IMR-90 (cell line): Measurements from ENCODE around the gene PCBP3. TPM values are rescaled to one million over a fixed set of nuclear protein-coding genes. Genes with fewer than 3 reads are reported as not detected.

ENCODE experiments used
- ATAC-seq: fragments of 200-7000 bp; cut with Tn5 transposase; 2 replicates; pipeline ENCODE4 v1.9.1; 2020; ENCODE audit warnings: low read depth, mild to moderate bottlenecking, moderate library complexity
- BruUV-seq: library from RNA; stranded (reverse); fragments of 400-500 nt; replicated peaks from 2 replicates; lab custom pipeline; 2021; lab: Mats Ljungman, UMichigan
- CTCF ChIA-PET: fragments of 300-600 bp; formaldehyde crosslinking; extraction: SDS; loops from one replicate; lab custom pipeline; 2021; ENCODE audit warnings: antibody characterized with exemption; lab: Yijun Ruan, JAX
- POLR2A ChIA-PET: fragments of 300-600 bp; sonication (Branson Sonifier 250); formaldehyde crosslinking; loops from one replicate; lab custom pipeline; 2022; ENCODE audit warnings: antibody characterized with exemption; ENCODE audit not compliant: unreplicated experiment; lab: Charles Lee
- DNase-seq: peaks from one replicate; pipeline ENCODE4 v3.0.0; 2013
- H2AFZ ChIP-seq: replicated peaks from 2 replicates; pipeline ENCODE3; 2013; ENCODE audit warnings: low read length, mild to moderate bottlenecking; ENCODE audit not compliant: poor library complexity
- H2AK5ac ChIP-seq: 2 replicates; pipeline ENCODE4 v1.6.1; 2013; ENCODE audit warnings: low read depth, low read length, inconsistent platforms
- H2AK9ac ChIP-seq: replicated peaks from 2 replicates; pipeline ENCODE3; 2013; ENCODE audit warnings: mild to moderate bottlenecking, low read depth, low read length, moderate library complexity; ENCODE audit not compliant: poor library complexity
- H2BK120ac ChIP-seq: 2 replicates; pipeline ENCODE4 v1.6.1; 2013; ENCODE audit warnings: low read depth, low read length, inconsistent platforms
- H2BK15ac ChIP-seq: 3 replicates; pipeline ENCODE4 v1.6.1; 2013; ENCODE audit warnings: low read depth, low read length, inconsistent platforms
- H2BK20ac ChIP-seq: 2 replicates; pipeline ENCODE4 v1.6.1; 2013; ENCODE audit warnings: low read depth, mild to moderate bottlenecking, inconsistent platforms, low read length, moderate library complexity
- H2BK5ac ChIP-seq: 2 replicates; pipeline ENCODE4 v1.6.1; 2013; ENCODE audit warnings: mild to moderate bottlenecking, low read depth, low read length, inconsistent platforms; ENCODE audit not compliant: poor library complexity, severe bottlenecking
- H3K14ac ChIP-seq: replicated peaks from 2 replicates; pipeline ENCODE4 v1.6.1; 2013; ENCODE audit warnings: low read depth, low read length, inconsistent platforms
- H3K18ac ChIP-seq: 2 replicates; pipeline ENCODE4 v1.6.1; 2013; ENCODE audit warnings: low read depth, low read length, control low read depth
- H3K23ac ChIP-seq: 2 replicates; pipeline ENCODE4 v1.6.1; 2013; ENCODE audit warnings: low read depth, low read length, inconsistent platforms
- H3K27ac ChIP-seq: 2 replicates; pipeline ENCODE4 v1.5.1; 2013; ENCODE audit warnings: mild to moderate bottlenecking, control low read depth, low read length; ENCODE audit not compliant: insufficient read depth
- H3K27me3 ChIP-seq: 2 replicates; pipeline ENCODE4 v1.6.1; 2013; ENCODE audit warnings: low read length; ENCODE audit not compliant: control insufficient read depth, insufficient read depth
- H3K36me3 ChIP-seq: 2 replicates; pipeline ENCODE4 v1.6.1; 2013; ENCODE audit warnings: low read length, mixed read lengths; ENCODE audit not compliant: control insufficient read depth, insufficient read depth
- H3K4ac ChIP-seq: 2 replicates; pipeline ENCODE4 v1.6.1; 2013; ENCODE audit warnings: low read depth, low read length, inconsistent platforms
- H3K4me1 ChIP-seq: 2 replicates; pipeline ENCODE4 v1.6.1; 2013; ENCODE audit warnings: low read length, mixed read lengths; ENCODE audit not compliant: control insufficient read depth, insufficient read depth
- H3K4me2 ChIP-seq: 2 replicates; pipeline ENCODE4 v1.6.1; 2013; ENCODE audit warnings: low read depth, mild to moderate bottlenecking, control low read depth, low read length, moderate library complexity
- H3K4me3 ChIP-seq: 2 replicates; pipeline ENCODE4 v1.5.1; 2013; ENCODE audit warnings: low read depth, mild to moderate bottlenecking, control low read depth, low read length, moderate library complexity; ENCODE audit not compliant: insufficient read depth
- H3K56ac ChIP-seq: 2 replicates; pipeline ENCODE4 v1.6.1; 2013; ENCODE audit warnings: low read length, inconsistent platforms; ENCODE audit not compliant: insufficient read depth; ENCODE audit errors: extremely low read depth
- H3K79me1 ChIP-seq, 2 experiments: 2 replicates each; pipeline ENCODE4 v1.6.1; 2013; ENCODE audit warnings: low read length in 2 of 2, inconsistent platforms in 1 of 2, low read depth in 1 of 2
- H3K9ac ChIP-seq: 2 replicates; pipeline ENCODE4 v1.6.1; 2013; ENCODE audit warnings: low read depth, low read length, control low read depth
- H3K9me1 ChIP-seq: 2 replicates; pipeline ENCODE4 v1.6.1; 2013; ENCODE audit warnings: low read length, inconsistent platforms; ENCODE audit not compliant: insufficient read depth
- H3K9me3 ChIP-seq: 2 replicates; pipeline ENCODE4 v1.6.1; 2013; ENCODE audit warnings: low read length; ENCODE audit not compliant: control insufficient read depth, insufficient read depth
- H4K20me1 ChIP-seq: 2 replicates; pipeline ENCODE4 v1.6.1; 2013; ENCODE audit warnings: low read length, inconsistent platforms; ENCODE audit not compliant: insufficient read depth
- H4K5ac ChIP-seq: 2 replicates; pipeline ENCODE4 v1.6.1; 2013; ENCODE audit warnings: mild to moderate bottlenecking, low read depth, low read length, control low read depth
- H4K8ac ChIP-seq, 2 experiments: 2 replicates each; pipeline ENCODE4 v1.6.1; 2013; ENCODE audit warnings: low read depth in 2 of 2, low read length in 2 of 2, control low read depth in 1 of 2, inconsistent platforms in 1 of 2
- H4K91ac ChIP-seq: 2 replicates; pipeline ENCODE4 v1.6.1; 2013; ENCODE audit warnings: low read depth, low read length, inconsistent platforms; ENCODE audit not compliant: insufficient read depth
- CTCF ChIP-seq: conservative IDR thresholded peaks from 2 replicates; pipeline ENCODE4 v1.5.1; 2012; ENCODE audit warnings: mild to moderate bottlenecking, low read depth, low read length, improper control_type of control experiment
- ELK1 ChIP-seq: fragments of 150-350 bp; IDR thresholded peaks from 2 replicates; pipeline ENCODE4 v1.6.1; 2016; ENCODE audit warnings: low read depth, mild to moderate bottlenecking, low read length, moderate library complexity, borderline replicate concordance
- FOS ChIP-seq: fragments of 150-350 bp; IDR thresholded peaks from 2 replicates; pipeline ENCODE4 v1.6.1; 2016; ENCODE audit warnings: low read depth, low read length
- MXI1 ChIP-seq: IDR thresholded peaks from 2 replicates; pipeline ENCODE4 v1.6.1; 2012; ENCODE audit warnings: low read depth, mild to moderate bottlenecking, low read length, moderate library complexity, borderline replicate concordance
- NFE2L2 ChIP-seq: fragments of 150-350 bp; IDR thresholded peaks from 2 replicates; pipeline ENCODE4 v1.6.1; 2016; ENCODE audit warnings: low read depth, mild to moderate bottlenecking, low read length
- POLR2A ChIP-seq: IDR thresholded peaks from 2 replicates; pipeline ENCODE4 v1.6.1; 2012; ENCODE audit warnings: mild to moderate bottlenecking, low read depth, low read length
- RAD21 ChIP-seq: IDR thresholded peaks from 2 replicates; pipeline ENCODE4 v1.6.1; 2012; ENCODE audit warnings: low read length, improper control_type of control experiment
- RCOR1 ChIP-seq: IDR thresholded peaks from 2 replicates; pipeline ENCODE4 v1.6.1; 2012; ENCODE audit warnings: mild to moderate bottlenecking, low read length, improper control_type of control experiment; ENCODE audit not compliant: insufficient replicate concordance
- RFX5 ChIP-seq: IDR thresholded peaks from 2 replicates; pipeline ENCODE4 v1.8.0; 2012; ENCODE audit warnings: low read depth, mild to moderate bottlenecking, low read length, moderate library complexity
- USF2 ChIP-seq: fragments of 150-350 bp; IDR thresholded peaks from 2 replicates; pipeline ENCODE4 v1.6.1; 2017; ENCODE audit warnings: mild to moderate bottlenecking, antibody characterized with exemption, low read length, low read depth
- WGBS, 2 experiments: methylation state at CpG; one replicate each; pipeline versions ENCODE4 v1.1.5 to v1.1.7; 2013; ENCODE audit warnings: missing lambda C conversion rate in 2 of 2; ENCODE audit not compliant: insufficient read length in 1 of 2; ENCODE audit errors: extremely low coverage in 2 of 2; 5-methylcytosine and 5-hydroxymethylcytosine counted together
- dilution Hi-C: fragments of 300-500 bp; cut with HindIII; formaldehyde crosslinking; loops from one replicate; pipeline ENCODE4 v1.14.3; 2018; ENCODE audit warnings: low sequenced_read_pairs; ENCODE audit not compliant: unreplicated experiment
- in situ Hi-C: fragments of 300-500 bp; cut with MboI; formaldehyde crosslinking; loops from 3 replicates; pipeline ENCODE4 v1.14.3; 2019; ENCODE audit warnings: low sequenced_read_pairs, inconsistent platforms, mixed read lengths
- intact Hi-C: fragments of 100-400 bp; cut with micrococcal nuclease; formaldehyde crosslinking; loops from 2 replicates; pipeline ENCODE4 v1.10.0; 2022
- polyA plus RNA-seq, 3 experiments: library from polyadenylated mRNA; depleted of rRNA; stranded (reverse); fragments of >200 nt; gene quantifications; 2 replicates each; pipeline ENCODE4 v1.2.3, GENCODE V29; 2012; ENCODE audit warnings: low replicate concordance in 1 of 3
- total RNA-seq: library from RNA; depleted of rRNA; stranded (reverse); fragments of >200 nt; gene quantifications from 2 replicates; pipeline ENCODE4 v1.2.3, GENCODE V29; 2012

PCBP3 gene
- total and polyA plus RNA-seq, 2 of the 4 experiments (the other 2 are of a cell fraction), result 2.9 to 3.9 TPM

GRCh38 chr21:45897191-45898027 lies 253.9 kb downstream of the PCBP3 start (continued):
- no peak for TF ChIP-seq RFX5

GRCh38 chr21:45898028-45898350 lies 254.5 kb downstream of the PCBP3 start:
- Histone ChIP-seq H3K14ac (no peak overlapping the region), H3K9me1 (peaks cover 4% of the 10 kb centered on the region; the same call in 1 of the 2 replicates), H3K27ac (no peak overlapping the region), H3K9me3 (no peaks in the 10 kb centered on the region), H3K18ac (no peak overlapping the region), H2BK20ac (no peak overlapping the region), H2BK120ac (no peak overlapping the region), H3K9ac (no peak overlapping the region), H2AK9ac (peak overlapping the region; percentile 26), H3K4me1 (peaks cover 8% of the 10 kb centered on the region; the same call in 1 of the 2 replicates), H2BK5ac (no peak overlapping the region), H3K27me3 (no peaks in the 10 kb centered on the region; the same call in 1 of the 2 replicates), H3K56ac (no peak overlapping the region), H2BK15ac (no peak overlapping the region), H2AK5ac (no peak overlapping the region; the same call in 1 of the 2 replicates), H3K23ac (no peak overlapping the region), H4K20me1 (peaks cover 3% of the 10 kb centered on the region; the same call in 1 of the 2 replicates), H3K79me1 (no peaks in the 10 kb centered on the region), H3K4me2 (no peak overlapping the region), H3K4ac (no peak overlapping the region), H4K91ac (no peak overlapping the region), H4K5ac (no peak overlapping the region), H4K8ac (no peak overlapping the region), H3K36me3 (peaks cover 6% of the 10 kb centered on the region; the same call in 1 of the 2 replicates), H3K4me3 (no peak overlapping the region), H2AFZ (no peak overlapping the region)
- no CpG with 5 or more reads among the region's 8 CpGs for WGBS, 2 experiments
- intact Hi-C loops (no loop called here), in situ Hi-C loops (no loop called here), dilution Hi-C loops (no loop called here)
- DNase-seq (no peak), ATAC-seq (no peak)
- no peak for TF ChIP-seq RCOR1
- no peak for TF ChIP-seq ELK1
- no peak for TF ChIP-seq POLR2A
- no peak for TF ChIP-seq NFE2L2
- no peak for TF ChIP-seq RFX5
- TF ChIP-seq CTCF, result no peak
- no peak for TF ChIP-seq RAD21
- no peak for TF ChIP-seq USF2
- no peak for TF ChIP-seq MXI1
- TF ChIP-seq FOS, result no peak
- POLR2A ChIA-PET, result no interaction called here
- no TSS peak for BruUV-seq
- CTCF ChIA-PET, result no interaction called here
